Measurements from ENCODE around the gene SCN3B. TPM values are rescaled to one million over a fixed set of nuclear protein-coding genes. Genes with fewer than 3 reads are reported as not detected.
A peak's percentile ranks its signal among the peaks of the same experiment; 100 is the strongest.

The SCN3B gene
- total RNA-seq, 1 experiment from 2014 or later: 0.26 TPM

DNA sequence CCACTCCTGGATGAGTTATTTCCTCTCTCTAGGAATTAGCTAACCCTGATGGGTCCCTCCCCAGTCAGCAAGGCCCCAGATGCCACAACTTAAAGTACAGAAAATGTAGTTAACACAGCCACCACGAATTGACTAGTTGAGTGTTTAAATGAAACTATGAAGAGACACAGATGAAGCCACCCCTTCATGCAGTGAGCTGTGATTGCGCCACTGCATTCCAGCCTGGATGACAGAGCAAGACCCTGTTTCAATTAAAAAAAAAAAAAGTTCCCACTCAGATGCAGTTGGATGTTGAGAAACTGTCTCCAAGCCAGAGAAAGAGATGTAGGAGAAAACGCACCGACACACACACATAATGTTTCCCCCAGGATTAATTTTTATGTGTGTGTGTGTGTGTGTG is 53.3 kb downstream of the SCN3B start:
- DNase-seq (no peak), ATAC-seq (no peak)
- H3F3A ChIP-seq (ENCODE audit: low read length, unreplicated experiment): no peaks in the 10 kb centered on the region
- no TSS peak for BruUV-seq (replicated peaks)
- no peaks in the 10 kb centered on the region for H4K20me1 ChIP-seq (ENCODE audit: low read length)
- no peaks in the 10 kb centered on the region for H3K79me2 ChIP-seq (ENCODE audit: low read length)
- H3K4me1 ChIP-seq (ENCODE audit: insufficient read depth, low read length): no peaks in the 10 kb centered on the region
- H3K36me3 ChIP-seq (ENCODE audit: low read depth, low read length): peaks cover 57% of the 10 kb centered on the region
- no peak overlapping the region for H3K4me2 ChIP-seq (ENCODE audit: low read length)
- ChIA-PET CTCF (no interaction called here), POLR2A (ENCODE audit: unreplicated experiment) (no interaction called here)
- TF ChIP-seq EZH2 (IDR thresholded peaks at IDR 0.05; ENCODE audit: low read length, unreplicated experiment): no peak
- TF ChIP-seq EZH2phosphoT487 (IDR thresholded peaks at IDR 0.05; ENCODE audit: borderline replicate concordance, low read length): no peak
- TF ChIP-seq, protein P1, sequence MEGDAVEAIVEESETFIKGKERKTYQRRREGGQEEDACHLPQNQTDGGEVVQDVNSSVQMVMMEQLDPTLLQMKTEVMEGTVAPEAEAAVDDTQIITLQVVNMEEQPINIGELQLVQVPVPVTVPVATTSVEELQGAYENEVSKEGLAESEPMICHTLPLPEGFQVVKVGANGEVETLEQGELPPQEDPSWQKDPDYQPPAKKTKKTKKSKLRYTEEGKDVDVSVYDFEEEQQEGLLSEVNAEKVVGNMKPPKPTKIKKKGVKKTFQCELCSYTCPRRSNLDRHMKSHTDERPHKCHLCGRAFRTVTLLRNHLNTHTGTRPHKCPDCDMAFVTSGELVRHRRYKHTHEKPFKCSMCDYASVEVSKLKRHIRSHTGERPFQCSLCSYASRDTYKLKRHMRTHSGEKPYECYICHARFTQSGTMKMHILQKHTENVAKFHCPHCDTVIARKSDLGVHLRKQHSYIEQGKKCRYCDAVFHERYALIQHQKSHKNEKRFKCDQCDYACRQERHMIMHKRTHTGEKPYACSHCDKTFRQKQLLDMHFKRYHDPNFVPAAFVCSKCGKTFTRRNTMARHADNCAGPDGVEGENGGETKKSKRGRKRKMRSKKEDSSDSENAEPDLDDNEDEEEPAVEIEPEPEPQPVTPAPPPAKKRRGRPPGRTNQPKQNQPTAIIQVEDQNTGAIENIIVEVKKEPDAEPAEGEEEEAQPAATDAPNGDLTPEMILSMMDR (conservative IDR thresholded peaks at IDR 0.05; ENCODE audit: low read depth, low read length): no peak
- no peak overlapping the region for H3K4me3 ChIP-seq (ENCODE audit: low read length)
- H3K27ac ChIP-seq (ENCODE audit: low read length): no peak overlapping the region
- H3K9me3 ChIP-seq (ENCODE audit: low read length): no peaks in the 10 kb centered on the region
- H3K9me2 ChIP-seq (replicated peaks; ENCODE audit: low read length): no peaks in the 10 kb centered on the region
- H3K9ac ChIP-seq (ENCODE audit: low read length): no peak overlapping the region
- intact Hi-C loops (cut with micrococcal nuclease): no loop called here
- no peaks in the 10 kb centered on the region for H3K27me3 ChIP-seq (ENCODE audit: low read length)
- H2AFZ ChIP-seq (ENCODE audit: low read length): no peak overlapping the region

DNA sequence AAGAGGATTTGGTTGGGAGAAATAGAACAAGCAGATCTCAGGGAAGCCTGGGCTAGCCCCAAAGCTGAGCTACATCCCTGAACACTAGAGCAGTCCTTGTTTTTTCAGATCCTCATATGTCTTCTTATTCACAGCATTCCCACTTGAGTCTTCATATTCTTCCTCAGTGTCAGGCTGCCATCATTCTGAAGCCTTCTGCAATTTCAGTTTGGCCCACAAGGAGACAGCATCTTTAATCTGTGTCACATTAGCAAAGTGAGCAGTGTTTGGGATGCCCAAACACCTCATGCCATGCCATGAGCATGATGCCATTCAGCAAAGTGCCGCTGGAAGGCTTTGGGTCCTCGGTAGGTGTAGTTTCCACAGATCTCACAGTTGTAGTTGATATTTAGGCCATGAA is 56.6 kb downstream of the SCN3B start:
- no peak overlapping the region for H2AFZ ChIP-seq (ENCODE audit: low read length)
- no peaks in the 10 kb centered on the region for H3F3A ChIP-seq (ENCODE audit: low read length, unreplicated experiment)
- DNase-seq (peak; percentile 17), ATAC-seq (0 out of 2 replicates have a peak, but pooled peaks have one; percentile 20)
- H3K27me3 ChIP-seq (ENCODE audit: low read length): no peaks in the 10 kb centered on the region
- BruUV-seq (replicated peaks): no TSS peak
- H4K20me1 ChIP-seq (ENCODE audit: low read length): no peaks in the 10 kb centered on the region
- H3K9me3 ChIP-seq (ENCODE audit: low read length): no peaks in the 10 kb centered on the region
- no peaks in the 10 kb centered on the region for H3K9me2 ChIP-seq (replicated peaks; ENCODE audit: low read length)
- no peak overlapping the region for H3K4me3 ChIP-seq (ENCODE audit: low read length)
- H3K27ac ChIP-seq (ENCODE audit: low read length): no peak overlapping the region
- H3K4me2 ChIP-seq (ENCODE audit: low read length): no peak overlapping the region
- intact Hi-C loops (cut with micrococcal nuclease): no loop called here
- no peaks in the 10 kb centered on the region for H3K79me2 ChIP-seq (ENCODE audit: low read length)
- CTCF ChIA-PET: no interaction called here
- no peak overlapping the region for H3K9ac ChIP-seq (ENCODE audit: low read length)
- POLR2A ChIA-PET (ENCODE audit: unreplicated experiment): no interaction called here
- peaks cover 57% of the 10 kb centered on the region for H3K36me3 ChIP-seq (ENCODE audit: low read depth, low read length)
- H3K4me1 ChIP-seq (ENCODE audit: insufficient read depth, low read length): no peaks in the 10 kb centered on the region
- TF ChIP-seq EZH2phosphoT487 (IDR thresholded peaks at IDR 0.05; ENCODE audit: borderline replicate concordance, low read length): no peak
- TF ChIP-seq, protein P1 (conservative IDR thresholded peaks at IDR 0.05; ENCODE audit: low read depth, low read length): peak; percentile 44; the same call in 1 of the 2 replicates

DNA sequence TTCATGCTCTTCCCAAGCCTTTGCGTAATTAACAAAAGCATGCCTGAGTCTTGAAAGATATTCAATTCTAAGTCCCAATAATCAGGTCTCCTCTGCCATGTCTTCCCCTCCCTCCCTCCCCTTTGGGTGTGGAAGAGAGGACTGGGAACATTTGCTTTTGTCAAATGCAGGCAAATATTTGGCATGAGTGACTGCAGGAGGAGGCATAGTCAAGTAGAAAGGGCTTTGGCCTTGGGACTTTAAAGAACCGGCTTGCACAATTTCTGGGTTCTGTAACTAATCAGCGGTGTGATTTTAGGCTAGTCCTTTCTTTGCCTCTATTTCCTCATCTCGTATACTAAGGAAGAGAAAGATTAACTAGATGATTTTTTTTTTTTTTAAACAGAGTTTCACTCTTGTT is 59.5 kb downstream of the SCN3B start:
- TF ChIP-seq EZH2 (IDR thresholded peaks at IDR 0.05; ENCODE audit: low read length, unreplicated experiment) (no peak), EZH2phosphoT487 (IDR thresholded peaks at IDR 0.05; ENCODE audit: borderline replicate concordance, low read length) (no peak)
- TF ChIP-seq, protein P1 (conservative IDR thresholded peaks at IDR 0.05; ENCODE audit: low read depth, low read length): no peak
- Histone ChIP-seq H3K9ac (ENCODE audit: low read length) (no peak overlapping the region), H3K9me2 (replicated peaks; ENCODE audit: low read length) (no peaks in the 10 kb centered on the region), H2AFZ (ENCODE audit: low read length) (no peak overlapping the region), H3K4me2 (ENCODE audit: low read length) (no peak overlapping the region), H3K27me3 (ENCODE audit: low read length) (no peaks in the 10 kb centered on the region), H3K9me3 (ENCODE audit: low read length) (no peaks in the 10 kb centered on the region), H3K79me2 (ENCODE audit: low read length) (no peaks in the 10 kb centered on the region), H4K20me1 (ENCODE audit: low read length) (peaks cover 8% of the 10 kb centered on the region; the same call in 1 of the 2 replicates), H3F3A (ENCODE audit: low read length, unreplicated experiment) (no peaks in the 10 kb centered on the region), H3K4me3 (ENCODE audit: low read length) (no peak overlapping the region), H3K36me3 (ENCODE audit: low read depth, low read length) (peaks cover 49% of the 10 kb centered on the region), H3K27ac (ENCODE audit: low read length) (no peak overlapping the region), H3K4me1 (ENCODE audit: insufficient read depth, low read length) (peaks cover 12% of the 10 kb centered on the region)
- DNase-seq: no peak
- intact Hi-C loops (cut with micrococcal nuclease): no loop called here
- ChIA-PET CTCF (no interaction called here), POLR2A (ENCODE audit: unreplicated experiment) (no interaction called here)
- no peak for ATAC-seq
- no TSS peak for BruUV-seq (replicated peaks)
